IMR-90 (cell line): ENCODE results near the gene TENM3. TPM values are rescaled to one million over a fixed set of nuclear protein-coding genes. Genes with fewer than 3 reads are reported as not detected.

Source experiments
- ATAC-seq: fragments of 200-7000 bp; cut with Tn5 transposase; 2 replicates; pipeline ENCODE4 v1.9.1; 2020; ENCODE audit warnings: low read depth, mild to moderate bottlenecking, moderate library complexity
- BruUV-seq: library from RNA; stranded (reverse); fragments of 400-500 nt; replicated peaks from 2 replicates; lab custom pipeline; 2021; lab: Mats Ljungman, UMichigan
- CTCF ChIA-PET: fragments of 300-600 bp; formaldehyde crosslinking; extraction: SDS; loops from one replicate; lab custom pipeline; 2021; ENCODE audit warnings: antibody characterized with exemption; lab: Yijun Ruan, JAX
- POLR2A ChIA-PET: fragments of 300-600 bp; sonication (Branson Sonifier 250); formaldehyde crosslinking; loops from one replicate; lab custom pipeline; 2022; ENCODE audit warnings: antibody characterized with exemption; ENCODE audit not compliant: unreplicated experiment; lab: Charles Lee
- DNase-seq: peaks from one replicate; pipeline ENCODE4 v3.0.0; 2013
- H2AFZ ChIP-seq: replicated peaks from 2 replicates; pipeline ENCODE3; 2013; ENCODE audit warnings: low read length, mild to moderate bottlenecking; ENCODE audit not compliant: poor library complexity
- H2AK5ac ChIP-seq: 2 replicates; pipeline ENCODE4 v1.6.1; 2013; ENCODE audit warnings: low read depth, low read length, inconsistent platforms
- H2AK9ac ChIP-seq: replicated peaks from 2 replicates; pipeline ENCODE3; 2013; ENCODE audit warnings: mild to moderate bottlenecking, low read depth, low read length, moderate library complexity; ENCODE audit not compliant: poor library complexity
- H2BK120ac ChIP-seq: 2 replicates; pipeline ENCODE4 v1.6.1; 2013; ENCODE audit warnings: low read depth, low read length, inconsistent platforms
- H2BK15ac ChIP-seq: 3 replicates; pipeline ENCODE4 v1.6.1; 2013; ENCODE audit warnings: low read depth, low read length, inconsistent platforms
- H2BK20ac ChIP-seq: 2 replicates; pipeline ENCODE4 v1.6.1; 2013; ENCODE audit warnings: low read depth, mild to moderate bottlenecking, inconsistent platforms, low read length, moderate library complexity
- H2BK5ac ChIP-seq: 2 replicates; pipeline ENCODE4 v1.6.1; 2013; ENCODE audit warnings: mild to moderate bottlenecking, low read depth, low read length, inconsistent platforms; ENCODE audit not compliant: poor library complexity, severe bottlenecking
- H3K14ac ChIP-seq: replicated peaks from 2 replicates; pipeline ENCODE4 v1.6.1; 2013; ENCODE audit warnings: low read depth, low read length, inconsistent platforms
- H3K18ac ChIP-seq: 2 replicates; pipeline ENCODE4 v1.6.1; 2013; ENCODE audit warnings: low read depth, low read length, control low read depth
- H3K23ac ChIP-seq: 2 replicates; pipeline ENCODE4 v1.6.1; 2013; ENCODE audit warnings: low read depth, low read length, inconsistent platforms
- H3K27ac ChIP-seq: 2 replicates; pipeline ENCODE4 v1.5.1; 2013; ENCODE audit warnings: mild to moderate bottlenecking, control low read depth, low read length; ENCODE audit not compliant: insufficient read depth
- H3K27me3 ChIP-seq: 2 replicates; pipeline ENCODE4 v1.6.1; 2013; ENCODE audit warnings: low read length; ENCODE audit not compliant: control insufficient read depth, insufficient read depth
- H3K36me3 ChIP-seq: 2 replicates; pipeline ENCODE4 v1.6.1; 2013; ENCODE audit warnings: low read length, mixed read lengths; ENCODE audit not compliant: control insufficient read depth, insufficient read depth
- H3K4ac ChIP-seq: 2 replicates; pipeline ENCODE4 v1.6.1; 2013; ENCODE audit warnings: low read depth, low read length, inconsistent platforms
- H3K4me1 ChIP-seq: 2 replicates; pipeline ENCODE4 v1.6.1; 2013; ENCODE audit warnings: low read length, mixed read lengths; ENCODE audit not compliant: control insufficient read depth, insufficient read depth
- H3K4me2 ChIP-seq: 2 replicates; pipeline ENCODE4 v1.6.1; 2013; ENCODE audit warnings: low read depth, mild to moderate bottlenecking, control low read depth, low read length, moderate library complexity
- H3K4me3 ChIP-seq: 2 replicates; pipeline ENCODE4 v1.5.1; 2013; ENCODE audit warnings: low read depth, mild to moderate bottlenecking, control low read depth, low read length, moderate library complexity; ENCODE audit not compliant: insufficient read depth
- H3K56ac ChIP-seq: 2 replicates; pipeline ENCODE4 v1.6.1; 2013; ENCODE audit warnings: low read length, inconsistent platforms; ENCODE audit not compliant: insufficient read depth; ENCODE audit errors: extremely low read depth
- H3K79me1 ChIP-seq, 2 experiments: 2 replicates each; pipeline ENCODE4 v1.6.1; 2013; ENCODE audit warnings: low read length in 2 of 2, inconsistent platforms in 1 of 2, low read depth in 1 of 2
- H3K9ac ChIP-seq: 2 replicates; pipeline ENCODE4 v1.6.1; 2013; ENCODE audit warnings: low read depth, low read length, control low read depth
- H3K9me1 ChIP-seq: 2 replicates; pipeline ENCODE4 v1.6.1; 2013; ENCODE audit warnings: low read length, inconsistent platforms; ENCODE audit not compliant: insufficient read depth
- H3K9me3 ChIP-seq: 2 replicates; pipeline ENCODE4 v1.6.1; 2013; ENCODE audit warnings: low read length; ENCODE audit not compliant: control insufficient read depth, insufficient read depth
- H4K20me1 ChIP-seq: 2 replicates; pipeline ENCODE4 v1.6.1; 2013; ENCODE audit warnings: low read length, inconsistent platforms; ENCODE audit not compliant: insufficient read depth
- H4K5ac ChIP-seq: 2 replicates; pipeline ENCODE4 v1.6.1; 2013; ENCODE audit warnings: mild to moderate bottlenecking, low read depth, low read length, control low read depth
- H4K8ac ChIP-seq, 2 experiments: 2 replicates each; pipeline ENCODE4 v1.6.1; 2013; ENCODE audit warnings: low read depth in 2 of 2, low read length in 2 of 2, control low read depth in 1 of 2, inconsistent platforms in 1 of 2
- H4K91ac ChIP-seq: 2 replicates; pipeline ENCODE4 v1.6.1; 2013; ENCODE audit warnings: low read depth, low read length, inconsistent platforms; ENCODE audit not compliant: insufficient read depth
- BHLHE40 ChIP-seq: fragments of 150-350 bp; IDR thresholded peaks from 2 replicates; pipeline ENCODE4 v1.6.1; 2016; ENCODE audit warnings: mild to moderate bottlenecking, low read depth, low read length
- CTCF ChIP-seq: conservative IDR thresholded peaks from 2 replicates; pipeline ENCODE4 v1.5.1; 2012; ENCODE audit warnings: mild to moderate bottlenecking, low read depth, low read length, improper control_type of control experiment
- ELK1 ChIP-seq: fragments of 150-350 bp; IDR thresholded peaks from 2 replicates; pipeline ENCODE4 v1.6.1; 2016; ENCODE audit warnings: low read depth, mild to moderate bottlenecking, low read length, moderate library complexity, borderline replicate concordance
- FOS ChIP-seq: fragments of 150-350 bp; IDR thresholded peaks from 2 replicates; pipeline ENCODE4 v1.6.1; 2016; ENCODE audit warnings: low read depth, low read length
- MAZ ChIP-seq: IDR thresholded peaks from 2 replicates; pipeline ENCODE4 v1.6.1; 2012; ENCODE audit warnings: low read depth, mild to moderate bottlenecking, low read length, improper control_type of control experiment, moderate library complexity, borderline replicate concordance
- MXI1 ChIP-seq: IDR thresholded peaks from 2 replicates; pipeline ENCODE4 v1.6.1; 2012; ENCODE audit warnings: low read depth, mild to moderate bottlenecking, low read length, moderate library complexity, borderline replicate concordance
- NFE2L2 ChIP-seq: fragments of 150-350 bp; IDR thresholded peaks from 2 replicates; pipeline ENCODE4 v1.6.1; 2016; ENCODE audit warnings: low read depth, mild to moderate bottlenecking, low read length
- POLR2A ChIP-seq: IDR thresholded peaks from 2 replicates; pipeline ENCODE4 v1.6.1; 2012; ENCODE audit warnings: mild to moderate bottlenecking, low read depth, low read length
- RAD21 ChIP-seq: IDR thresholded peaks from 2 replicates; pipeline ENCODE4 v1.6.1; 2012; ENCODE audit warnings: low read length, improper control_type of control experiment
- RCOR1 ChIP-seq: IDR thresholded peaks from 2 replicates; pipeline ENCODE4 v1.6.1; 2012; ENCODE audit warnings: mild to moderate bottlenecking, low read length, improper control_type of control experiment; ENCODE audit not compliant: insufficient replicate concordance
- RFX5 ChIP-seq: IDR thresholded peaks from 2 replicates; pipeline ENCODE4 v1.8.0; 2012; ENCODE audit warnings: low read depth, mild to moderate bottlenecking, low read length, moderate library complexity
- SMC3 ChIP-seq: fragments of 150-350 bp; IDR thresholded peaks from 2 replicates; pipeline ENCODE4 v1.6.1; 2016; ENCODE audit warnings: low read depth, mild to moderate bottlenecking, antibody characterized with exemption, low read length, moderate library complexity
- WGBS, 2 experiments: methylation state at CpG; one replicate each; pipeline versions ENCODE4 v1.1.5 to v1.1.7; 2013; ENCODE audit warnings: missing lambda C conversion rate in 2 of 2; ENCODE audit not compliant: insufficient read length in 1 of 2; ENCODE audit errors: extremely low coverage in 2 of 2; 5-methylcytosine and 5-hydroxymethylcytosine counted together
- dilution Hi-C: fragments of 300-500 bp; cut with HindIII; formaldehyde crosslinking; loops from one replicate; pipeline ENCODE4 v1.14.3; 2018; ENCODE audit warnings: low sequenced_read_pairs; ENCODE audit not compliant: unreplicated experiment
- in situ Hi-C: fragments of 300-500 bp; cut with MboI; formaldehyde crosslinking; loops from 3 replicates; pipeline ENCODE4 v1.14.3; 2019; ENCODE audit warnings: low sequenced_read_pairs, inconsistent platforms, mixed read lengths
- intact Hi-C: fragments of 100-400 bp; cut with micrococcal nuclease; formaldehyde crosslinking; loops from 2 replicates; pipeline ENCODE4 v1.10.0; 2022
- polyA plus RNA-seq, 3 experiments: library from polyadenylated mRNA; depleted of rRNA; stranded (reverse); fragments of >200 nt; gene quantifications; 2 replicates each; pipeline ENCODE4 v1.2.3, GENCODE V29; 2012; ENCODE audit warnings: low replicate concordance in 1 of 3
- total RNA-seq: library from RNA; depleted of rRNA; stranded (reverse); fragments of >200 nt; gene quantifications from 2 replicates; pipeline ENCODE4 v1.2.3, GENCODE V29; 2012

TENM3 gene
- total and polyA plus RNA-seq, 2 of the 4 experiments (the other 2 are of a cell fraction): 29.9 to 173 TPM

GRCh38 chr4:182346675-182347375, 103.6 kb downstream of the TENM3 start:
- H2AFZ ChIP-seq: no peak overlapping the region
- no peak overlapping the region for H3K9ac ChIP-seq
- no peak overlapping the region for H4K8ac ChIP-seq
- 76% methylated on average over 2 of the region's 11 CpGs; no CpG with 5 or more reads in 1 of the 2 experiments for WGBS, 2 experiments
- H3K14ac ChIP-seq: no peak overlapping the region
- H2BK15ac ChIP-seq: no peak overlapping the region
- H3K9me1 ChIP-seq: no peaks in the 10 kb centered on the region; the same call in 1 of the 2 replicates
- ChIA-PET CTCF (no interaction called here), POLR2A (no interaction called here)
- BruUV-seq: no TSS peak
- H2AK5ac ChIP-seq: no peak overlapping the region
- no peaks in the 10 kb centered on the region for H3K79me1 ChIP-seq
- DNase-seq (no peak), ATAC-seq (no peak)
- H3K23ac ChIP-seq: no peak overlapping the region
- H3K4me1 ChIP-seq: no peaks in the 10 kb centered on the region
- H4K91ac ChIP-seq: no peak overlapping the region
- H4K5ac ChIP-seq: no peak overlapping the region
- no peak overlapping the region for H3K27ac ChIP-seq
- dilution Hi-C loops: no loop called here
- H3K56ac ChIP-seq: no peak overlapping the region
- H3K27me3 ChIP-seq: no peaks in the 10 kb centered on the region
- H3K4me2 ChIP-seq: no peak overlapping the region
- no peaks in the 10 kb centered on the region for H4K20me1 ChIP-seq
- no peak overlapping the region for H2BK5ac ChIP-seq
- no peak overlapping the region for H3K18ac ChIP-seq
- H3K36me3 ChIP-seq: no peaks in the 10 kb centered on the region
- no peak overlapping the region for H3K4me3 ChIP-seq
- peak overlapping the region; percentile 29 for H2AK9ac ChIP-seq
- no peak overlapping the region for H3K4ac ChIP-seq
- TF ChIP-seq POLR2A (no peak), RCOR1 (no peak), MXI1 (no peak), FOS (no peak), ELK1 (no peak), RAD21 (no peak), NFE2L2 (no peak), SMC3 (no peak), RFX5 (no peak), MAZ (no peak), CTCF (no peak), BHLHE40 (no peak)
- no peak overlapping the region for H2BK20ac ChIP-seq
- intact Hi-C loops: no loop called here
- in situ Hi-C loops: no loop called here
- H2BK120ac ChIP-seq: no peak overlapping the region
- no peaks in the 10 kb centered on the region for H3K9me3 ChIP-seq
